SKM-1 treated with dmso at 0.1 percent for 144 hours (cell line): Measurements from ENCODE around the gene NEURL1.
"Not testable (repeated sequence)": the region's sequence is repeated elsewhere in the genome, so short reads cannot be mapped to it uniquely, and the experiment has no call there.

Experiments
- DNase-seq: peaks from one replicate; lab custom pipeline; 2025; ENCODE audit not compliant: unreplicated experiment; lab: John Stamatoyannopoulos, UW

Gene NEURL1

DNA sequence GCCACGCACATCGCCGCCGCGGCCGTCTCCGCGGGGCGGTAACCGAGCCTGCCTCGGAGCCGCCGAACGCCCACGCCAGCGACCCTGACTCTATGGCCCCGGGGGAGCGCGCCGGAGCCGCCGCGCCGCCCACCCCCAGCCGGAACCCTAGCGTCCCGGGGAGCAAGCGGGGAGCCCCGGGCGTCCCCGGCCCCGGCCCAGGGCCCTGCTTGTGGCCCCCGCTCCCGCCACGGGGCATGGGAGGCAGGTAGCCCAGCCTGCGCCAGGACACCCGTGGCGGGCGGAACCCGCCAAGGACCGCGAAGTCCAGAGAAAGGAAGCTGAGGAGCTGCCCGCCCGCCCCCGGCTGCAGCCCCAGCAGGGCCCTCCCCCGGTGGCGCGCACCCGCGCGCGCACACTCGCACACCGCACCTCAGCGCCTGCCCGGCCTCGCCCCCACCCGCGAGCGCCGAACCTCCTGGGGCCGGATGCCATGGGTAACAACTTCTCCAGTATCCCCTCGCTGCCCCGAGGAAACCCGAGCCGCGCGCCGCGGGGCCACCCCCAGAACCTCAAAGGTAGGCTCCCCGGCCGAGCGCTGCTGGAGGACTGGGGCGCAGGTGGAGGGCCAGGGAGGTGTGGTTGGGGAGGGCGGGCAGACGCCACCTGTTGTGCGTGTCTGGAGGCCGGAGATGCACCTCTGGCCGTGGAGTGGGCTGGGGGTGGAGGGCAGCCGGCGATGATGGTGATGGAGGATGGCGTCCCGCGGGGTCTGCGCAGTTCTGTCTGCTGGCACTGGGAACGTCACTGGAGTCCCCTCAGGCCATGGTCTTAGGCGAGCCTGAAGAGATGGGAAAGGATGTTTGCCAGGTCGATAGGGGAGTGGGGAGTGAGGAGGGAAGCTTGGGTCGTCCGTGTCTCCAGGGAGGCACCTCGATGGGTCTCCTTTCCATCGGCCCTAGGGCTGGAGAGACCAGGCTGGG, 692 bp downstream of the NEURL1 start:
- no peak for DNase-seq

DNA sequence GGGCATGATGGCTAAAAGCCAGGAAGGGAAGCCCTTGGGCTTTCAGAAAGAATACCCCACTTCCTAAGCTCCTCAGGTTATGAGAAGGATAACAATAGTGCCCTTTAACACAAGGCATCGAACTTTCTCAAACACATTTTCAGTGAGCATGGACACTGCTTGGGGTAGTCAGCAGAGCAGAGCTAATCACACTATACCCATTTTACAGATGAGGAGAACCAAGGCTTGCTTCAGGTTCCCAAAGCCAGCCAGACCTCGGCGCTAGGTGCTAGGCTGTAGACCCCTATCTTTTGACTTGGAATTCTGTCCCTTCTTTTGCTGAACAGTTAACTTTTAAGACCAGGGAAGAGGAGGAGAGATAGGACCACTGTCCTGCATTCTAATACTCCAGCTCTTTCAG, 1.8 kb downstream of the NEURL1 start:
- DNase-seq = no peak

DNA sequence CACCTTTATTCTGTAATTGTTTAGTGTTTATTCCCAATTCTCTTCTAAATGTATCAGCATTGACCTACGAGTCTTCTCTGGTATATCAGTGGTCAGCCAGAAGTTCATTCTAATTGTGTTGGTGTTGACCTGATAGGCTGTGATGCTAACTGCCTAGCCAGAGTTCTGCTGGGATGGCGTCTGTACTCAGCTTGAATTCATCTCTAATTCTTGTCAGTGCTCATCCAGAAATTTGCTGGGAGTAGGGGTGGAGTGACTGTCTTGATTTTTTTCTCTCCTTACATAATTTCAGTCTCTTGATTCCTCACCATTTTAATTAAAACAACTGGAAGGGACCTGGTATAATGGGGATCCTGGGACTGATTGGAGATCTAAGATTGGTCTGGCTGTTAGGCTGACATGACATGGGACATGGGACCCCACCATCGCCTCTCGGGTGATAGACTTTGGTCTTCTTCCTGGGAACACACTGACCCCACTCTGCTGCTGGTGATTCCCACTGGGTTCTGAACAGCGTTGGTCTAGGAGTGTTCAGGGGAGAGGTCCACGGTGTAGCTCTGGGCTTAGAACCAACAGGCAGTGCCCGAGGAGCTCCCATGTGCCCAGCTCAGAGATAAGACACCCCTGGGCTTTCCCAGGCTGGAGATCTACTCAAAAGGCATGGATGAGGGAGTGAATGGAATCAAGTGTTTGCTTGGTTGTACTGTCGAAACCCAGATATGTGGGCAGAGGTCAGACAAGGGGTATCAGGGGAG, 3.8 kb downstream of the NEURL1 start:
- no peak for DNase-seq

DNA sequence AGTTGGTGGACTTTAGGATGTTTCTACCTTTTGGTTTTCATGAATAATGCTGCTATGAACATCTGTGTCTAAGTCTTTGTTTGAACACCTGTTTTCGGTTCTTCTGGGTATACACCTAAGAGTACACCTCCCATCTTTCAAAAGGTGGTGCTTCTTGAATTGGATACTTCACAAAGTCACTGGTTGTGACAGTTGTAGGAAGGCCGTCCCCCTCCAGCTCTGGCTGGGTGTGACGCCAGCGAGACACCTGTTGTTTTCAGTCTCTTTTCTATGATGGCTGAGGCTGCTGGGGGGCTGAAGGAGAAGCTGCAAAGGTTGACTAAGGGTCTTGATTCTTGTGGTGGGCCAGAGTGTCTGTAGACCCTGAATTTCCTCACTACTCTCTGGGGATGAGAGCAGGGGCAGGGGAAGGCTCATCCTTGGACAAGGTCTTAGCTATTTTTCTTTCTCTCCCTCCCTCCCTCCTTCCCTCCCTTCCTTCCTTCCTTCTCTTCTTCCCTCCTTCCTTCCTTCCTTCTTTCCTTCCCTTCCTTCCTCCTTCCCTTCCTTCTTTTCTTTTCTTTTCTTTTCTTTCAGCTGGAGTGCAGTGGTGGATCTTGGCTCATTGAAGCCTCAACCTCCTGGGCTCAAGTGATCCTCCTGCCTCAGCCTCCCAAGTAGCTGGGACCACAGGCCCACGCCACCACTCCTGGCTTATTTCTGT, 5.6 kb downstream of the NEURL1 start:
- DNase-seq = no peak

DNA sequence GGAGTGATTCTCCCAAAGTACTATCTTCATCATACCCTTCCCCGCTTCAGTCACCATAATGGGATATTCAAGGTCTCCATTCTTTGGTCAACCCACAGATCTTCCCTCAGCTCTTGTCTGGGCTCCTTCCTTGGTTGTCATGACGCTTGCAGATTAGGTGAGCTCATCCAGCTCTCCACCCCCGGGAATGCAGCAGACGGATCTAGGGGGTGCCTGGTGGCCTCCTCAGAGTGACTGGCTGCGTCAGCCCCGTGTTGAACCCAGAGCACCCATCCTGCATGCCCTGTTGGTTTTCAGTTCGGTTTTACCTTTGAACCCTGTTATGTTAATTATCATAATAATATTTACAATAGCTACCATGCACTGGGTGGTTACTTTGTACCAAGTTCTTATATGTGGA, 6.4 kb downstream of the NEURL1 start:
- DNase-seq = no peak

DNA sequence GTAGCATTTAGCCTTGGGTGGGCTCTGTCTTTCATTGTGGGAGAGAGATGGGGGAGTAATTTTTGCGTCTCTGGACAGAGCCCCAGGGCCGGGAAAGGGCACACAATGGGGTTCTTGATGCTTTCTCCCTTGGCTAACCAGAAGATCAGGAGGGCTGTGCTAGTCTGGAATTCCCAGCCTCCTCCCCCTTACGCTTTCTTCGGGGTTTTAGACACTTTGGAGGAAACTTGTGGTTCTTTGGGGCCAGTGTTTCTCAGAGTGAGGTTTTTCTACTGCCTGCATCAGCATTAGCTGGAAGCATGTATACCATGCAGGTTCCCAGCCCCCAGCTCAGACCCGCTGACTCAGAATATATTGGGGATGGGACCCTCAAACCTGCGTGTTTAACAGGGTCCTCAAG, 7.0 kb downstream of the NEURL1 start:
- DNase-seq = no peak

DNA sequence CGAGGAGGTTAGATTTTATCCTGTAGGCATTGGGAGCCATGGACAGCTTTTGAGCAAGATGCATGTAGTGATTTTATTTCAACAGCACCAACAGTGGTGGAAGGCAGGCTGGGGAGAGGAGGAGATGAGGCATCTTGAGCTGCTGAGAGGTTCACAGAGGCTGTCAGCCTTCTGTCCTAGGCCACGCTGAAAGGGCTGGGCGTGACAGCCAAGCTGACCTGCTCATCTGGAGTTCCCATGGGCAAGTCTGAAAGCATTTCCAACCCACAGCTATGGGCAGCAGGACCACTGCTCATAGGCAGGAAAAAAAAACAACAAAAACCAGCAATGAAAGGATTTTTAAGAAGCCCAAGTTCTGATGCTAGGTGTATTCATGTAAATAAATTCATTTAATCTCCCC, 7.7 kb downstream of the NEURL1 start:
- DNase-seq = no peak

DNA sequence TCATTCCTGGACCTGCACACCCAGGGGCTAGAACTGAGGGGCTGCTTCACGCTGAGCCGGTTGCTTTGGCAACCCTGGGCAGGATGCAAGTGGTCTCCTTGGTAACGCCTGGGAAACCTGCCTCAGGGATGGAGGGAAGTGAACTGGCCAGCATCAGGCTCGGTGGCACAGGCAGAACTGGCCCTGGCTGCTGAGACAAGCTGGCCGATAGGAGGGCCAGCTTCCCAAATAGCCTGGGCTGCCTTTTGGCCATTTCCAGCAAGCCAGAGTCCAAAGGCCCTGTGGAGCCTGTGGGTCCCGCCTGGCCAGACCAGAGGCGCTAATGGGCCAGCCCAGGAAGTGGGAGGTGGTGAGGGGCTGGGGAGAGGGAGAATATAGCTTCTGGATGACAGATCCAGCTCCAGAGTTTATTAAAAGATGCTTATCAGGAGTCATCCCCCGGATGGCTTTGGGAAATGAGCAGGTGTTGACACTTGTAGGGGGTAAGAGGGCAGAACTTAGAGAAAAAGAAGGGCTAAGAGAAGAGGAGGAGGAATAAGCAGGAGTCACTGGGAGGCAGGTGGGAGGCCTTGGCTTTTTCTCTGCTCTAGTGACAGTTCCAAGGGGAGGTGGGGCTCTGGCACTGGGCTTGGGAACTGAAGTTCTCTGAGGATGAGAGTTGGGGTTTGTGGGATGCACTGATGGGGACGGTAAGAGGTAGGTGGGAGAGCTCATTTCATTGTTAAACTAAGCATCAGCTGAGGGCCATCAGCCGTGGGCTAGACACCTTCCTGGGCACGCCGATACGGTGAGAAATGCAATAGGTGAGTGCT, 9.6 kb downstream of the NEURL1 start:
- DNase-seq = no peak

DNA sequence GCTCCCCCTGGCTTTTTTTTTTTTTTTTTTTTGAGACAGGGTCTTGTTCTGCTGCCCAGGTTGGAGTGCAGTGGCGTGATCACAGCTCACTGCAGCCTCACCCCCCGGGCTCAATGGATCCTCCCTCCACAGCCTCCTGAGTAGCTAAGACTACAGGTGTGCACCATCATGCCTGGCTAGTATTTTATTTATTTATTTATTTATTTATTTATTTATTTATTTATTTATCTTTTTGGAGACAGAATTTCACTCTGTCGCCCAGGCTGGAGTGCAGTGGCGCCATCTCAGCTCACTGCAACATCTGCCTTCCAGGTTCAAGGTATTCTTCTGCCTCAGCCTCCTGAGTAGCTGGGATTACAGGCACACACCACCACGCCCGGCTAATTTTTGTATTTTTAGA, 10.3 kb downstream of the NEURL1 start:
- DNase-seq = not testable (repeated sequence)

DNA sequence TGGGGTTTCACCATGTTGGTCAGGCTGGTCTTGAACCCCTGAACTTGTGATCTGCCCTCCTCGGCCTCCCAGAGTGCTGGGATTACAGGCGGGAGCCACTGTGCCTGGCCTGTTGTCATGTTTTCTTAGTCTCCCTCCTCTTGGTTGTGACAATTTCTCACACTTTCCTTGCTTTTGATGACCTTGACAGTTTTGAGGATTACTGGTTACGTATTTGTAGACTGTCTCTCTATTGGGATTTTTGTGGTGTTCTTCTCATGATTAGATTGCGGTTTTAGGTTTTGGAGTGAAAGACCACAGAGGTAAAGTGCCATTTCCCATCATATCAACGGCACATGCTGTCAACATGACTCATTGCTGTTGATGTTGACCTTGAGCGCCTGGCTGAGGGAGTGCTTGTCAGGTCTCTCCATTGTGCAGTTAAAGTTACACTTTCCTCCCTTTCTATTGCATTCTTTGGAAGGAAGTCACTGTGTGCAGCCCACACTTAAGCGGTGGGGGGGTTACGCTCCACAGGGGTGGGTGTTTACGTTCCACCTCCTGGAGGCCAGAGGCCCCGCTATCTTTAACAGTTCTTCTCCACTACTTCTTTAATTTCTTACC, 10.8 kb downstream of the NEURL1 start:
- DNase-seq = no peak

DNA sequence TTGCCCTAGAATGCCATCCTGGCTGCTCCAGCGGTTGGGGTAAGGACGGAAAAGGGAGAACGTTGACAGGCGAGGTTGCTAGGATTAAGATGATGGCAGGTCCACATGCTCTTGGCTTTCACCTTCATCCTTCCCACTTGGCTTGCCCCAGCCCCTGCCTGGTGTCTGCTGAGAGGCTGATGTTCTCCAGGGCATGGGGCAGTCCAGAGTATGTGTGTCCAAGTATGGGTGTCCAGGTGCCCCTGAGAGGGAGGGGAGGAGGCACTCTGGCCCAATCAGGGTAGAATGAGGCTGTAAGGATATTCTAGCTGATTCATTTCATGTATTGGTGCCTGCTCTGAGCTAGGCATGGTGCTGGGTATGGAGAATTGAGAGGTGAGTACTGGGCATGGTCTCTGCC, 12.6 kb downstream of the NEURL1 start:
- DNase-seq = no peak

DNA sequence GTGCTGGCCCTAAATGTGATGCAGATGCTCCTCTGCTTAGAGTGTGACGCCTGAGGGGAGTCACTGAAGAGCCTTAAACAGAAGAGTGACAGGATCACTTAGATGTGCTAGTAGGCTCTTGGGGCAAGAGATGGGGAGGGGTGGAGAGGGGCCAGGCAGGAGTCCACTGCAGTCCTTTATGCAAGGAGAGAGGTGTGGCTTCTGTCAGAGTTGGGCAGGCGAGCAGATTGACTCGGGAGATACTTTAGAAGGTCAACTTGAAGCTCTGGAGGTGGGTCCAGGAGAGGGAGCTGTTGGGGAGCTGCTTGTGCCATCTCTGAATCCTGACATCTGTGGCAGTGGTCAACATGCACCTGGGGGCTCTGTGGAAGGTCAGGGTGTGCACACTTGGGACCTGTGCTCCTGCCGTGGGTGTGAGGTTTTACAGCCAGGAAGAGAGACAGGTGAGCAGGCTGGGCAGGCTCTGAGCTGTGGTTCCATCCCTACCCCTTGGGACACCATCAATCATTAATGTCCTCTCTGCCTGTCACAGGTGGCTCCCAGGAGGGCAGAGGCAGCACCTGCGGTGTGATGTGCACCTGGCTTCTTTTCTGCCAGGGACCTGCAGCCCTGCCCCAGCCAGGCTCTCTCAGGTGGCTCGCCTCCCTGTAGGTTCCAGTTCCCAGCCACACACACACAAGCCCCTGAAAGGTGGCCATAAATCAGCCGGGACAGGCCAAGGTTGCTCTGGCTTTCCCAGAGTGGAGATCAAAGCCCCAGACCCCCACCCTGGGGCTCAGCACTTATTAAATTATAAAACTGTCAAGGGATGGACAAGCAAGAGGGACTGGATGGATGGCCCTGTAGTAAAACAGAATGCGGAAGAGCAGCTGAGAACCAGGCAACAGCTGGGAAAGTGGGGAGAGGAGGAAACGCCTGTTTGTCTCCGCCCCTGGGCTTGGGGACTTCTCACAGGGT, 14.0 kb downstream of the NEURL1 start:
- no peak for DNase-seq

DNA sequence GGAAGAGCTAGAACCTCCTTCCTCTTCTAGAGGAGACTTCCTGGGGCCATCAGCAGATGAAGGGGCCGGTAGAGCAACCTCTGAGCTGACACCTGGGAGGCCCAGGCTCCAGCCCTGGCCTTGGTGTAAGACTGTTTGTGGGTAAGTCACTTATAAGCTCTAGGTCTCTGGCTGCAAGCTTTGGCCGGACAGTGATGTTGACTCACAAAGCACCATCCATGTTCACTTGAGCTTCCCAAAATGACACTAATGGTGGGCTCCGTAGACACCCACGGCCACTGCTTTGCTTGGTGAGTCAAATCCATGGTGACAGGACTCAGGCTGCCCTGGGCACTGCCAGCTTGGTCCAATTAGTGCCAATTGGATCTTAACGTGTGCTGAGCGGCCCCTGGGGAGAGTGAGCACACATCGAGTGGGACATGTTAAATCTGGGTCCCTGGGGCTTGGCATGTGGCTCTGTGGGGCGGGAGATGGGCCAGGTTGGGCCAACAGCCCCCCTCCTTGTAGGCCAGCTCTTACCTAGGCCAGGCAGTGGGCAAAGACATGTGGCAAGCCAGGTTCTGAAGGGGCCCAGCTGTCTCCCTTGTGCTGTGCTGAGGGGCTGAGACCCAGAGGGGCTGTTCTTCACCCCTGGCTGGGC, 16.7 kb downstream of the NEURL1 start:
- DNase-seq = no peak

DNA sequence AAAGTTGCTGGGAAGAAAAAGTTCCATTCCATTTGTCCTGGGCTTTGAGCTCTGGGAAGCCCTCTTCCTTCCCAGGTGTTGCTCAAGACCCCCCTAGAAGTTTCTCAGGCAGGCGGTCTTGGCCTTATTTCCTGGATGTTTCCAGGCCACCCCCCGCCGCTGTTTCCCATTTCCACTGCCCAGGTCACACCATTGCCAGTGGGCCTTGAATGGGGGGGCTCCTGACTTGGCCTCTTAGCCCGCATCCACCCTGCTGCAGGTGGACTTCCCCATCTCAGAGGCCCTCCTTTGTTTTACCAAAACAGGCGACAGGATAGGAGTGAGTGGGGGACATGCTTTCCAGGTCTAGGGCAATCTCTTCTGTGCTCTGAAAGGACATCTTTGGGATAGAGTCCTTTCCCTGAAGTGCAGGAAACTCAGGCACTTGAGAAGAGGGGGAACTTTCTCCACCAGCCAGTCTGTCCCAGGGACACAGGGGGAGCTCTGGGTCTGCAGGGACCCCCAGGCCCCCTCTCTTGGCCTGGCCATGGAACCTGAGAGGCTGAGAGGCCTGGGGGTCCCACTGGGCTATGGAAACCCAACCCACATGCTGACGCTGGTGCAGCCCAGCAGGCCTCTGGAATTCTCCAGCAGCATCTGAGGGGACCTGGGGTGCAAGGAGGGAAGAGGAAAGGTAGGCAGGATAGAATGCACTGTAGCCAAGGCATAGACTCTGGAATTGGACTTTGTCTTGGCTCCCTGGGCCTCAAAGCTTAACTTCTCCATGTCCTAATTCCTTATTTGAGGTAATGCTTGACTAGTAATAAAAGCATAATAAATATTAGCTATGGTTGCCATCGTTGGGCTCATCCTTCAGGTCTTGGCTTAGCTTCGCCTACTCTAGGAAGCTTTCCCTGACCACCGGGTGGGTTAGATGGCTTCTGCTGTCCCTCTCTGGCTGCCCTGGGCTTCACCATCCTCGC, 17.6 kb downstream of the NEURL1 start:
- no peak for DNase-seq

DNA sequence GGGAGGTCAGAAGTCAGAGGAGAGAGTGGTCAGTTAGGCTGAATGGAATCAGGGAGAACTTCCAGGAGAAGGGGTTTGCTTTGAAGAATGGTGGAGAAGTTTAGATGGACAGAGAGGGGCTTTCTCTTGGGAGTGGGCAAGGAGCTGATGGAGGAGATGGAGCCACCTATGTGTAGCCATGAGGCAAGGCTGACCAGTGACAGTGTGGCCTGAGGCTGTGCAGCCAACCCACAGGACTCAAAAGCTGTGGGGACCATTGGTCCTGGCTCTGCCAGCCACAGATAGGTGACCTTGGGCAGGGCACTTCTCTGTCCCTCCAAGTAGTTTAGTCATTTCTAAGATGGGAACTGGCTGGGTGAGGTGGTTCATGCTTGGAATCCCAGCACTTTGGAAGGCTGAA, 18.7 kb downstream of the NEURL1 start:
- no peak for DNase-seq

DNA sequence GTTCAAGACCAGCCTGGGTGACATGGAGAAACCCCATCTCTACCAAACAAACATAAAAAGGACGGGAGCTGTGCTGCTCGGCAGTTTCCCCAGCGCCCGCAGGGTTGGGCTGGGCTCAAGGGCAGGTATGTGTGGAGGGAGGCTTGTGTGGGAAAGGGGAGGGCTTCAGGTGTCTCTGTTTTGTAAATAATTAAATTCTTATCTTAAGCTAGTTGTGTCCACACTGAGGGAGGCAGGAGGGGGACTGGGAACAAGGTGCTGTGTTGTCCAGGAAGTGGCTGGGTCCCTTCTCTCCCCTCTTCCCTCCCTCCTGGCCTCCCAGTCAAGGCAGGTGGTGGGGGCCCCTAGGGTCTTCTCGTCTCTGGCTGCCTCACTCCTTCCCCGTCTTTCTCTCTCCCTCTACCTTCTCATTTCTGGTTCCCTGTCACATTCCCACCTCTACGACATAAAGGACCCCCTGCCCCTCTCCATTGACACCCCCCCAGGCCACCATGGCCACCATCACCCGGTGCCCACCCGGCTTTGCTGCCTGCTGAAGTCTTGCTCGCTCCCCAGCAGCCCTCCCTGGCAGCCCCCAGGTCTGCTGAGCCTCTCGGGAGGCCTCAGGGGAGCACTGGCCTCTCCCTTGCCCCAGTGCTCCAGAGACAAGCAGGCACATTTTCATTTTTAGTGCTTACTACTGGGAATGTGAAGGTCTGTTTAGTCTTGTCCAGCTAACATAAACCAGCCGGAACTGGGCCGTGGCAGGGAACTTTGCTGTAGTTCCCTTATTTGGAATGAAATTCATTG, 19.3 kb downstream of the NEURL1 start:
- no peak for DNase-seq
